WTC11 (cell line): ENCODE results near the gene EXOSC5. TPM values are rescaled to one million over a fixed set of nuclear protein-coding genes. Genes with fewer than 3 reads are reported as not detected.

Experiments used
- ATAC-seq: fragments of 200-7000 bp; cut with Tn5 transposase; 2 replicates; pipeline ENCODE4 v1.10.0; 2021; ENCODE audit warnings: mild to moderate bottlenecking, moderate library complexity
- CTCF ChIA-PET: fragments of 300-600 bp; sonication (Branson Sonifier 250); formaldehyde crosslinking; loops from one replicate; lab custom pipeline; 2021; ENCODE audit warnings: antibody characterized with exemption; lab: Charles Lee
- POLR2A ChIA-PET: fragments of 350-600 bp; sonication (Branson Sonifier 250); formaldehyde crosslinking; loops from one replicate; lab custom pipeline; 2021; ENCODE audit warnings: antibody characterized with exemption; lab: Charles Lee
- DNase-seq: peaks from one replicate; pipeline ENCODE4 v3.0.0; 2021; ENCODE audit warnings: low spot score
- H3K27ac Mint-ChIP-seq: 2 replicates; pipeline ENCODE4 v1.8.0; 2021; ENCODE audit warnings: mixed read lengths
- H3K27me3 Mint-ChIP-seq: 2 replicates; pipeline ENCODE4 v1.8.0; 2021; ENCODE audit warnings: low read depth, mild to moderate bottlenecking, moderate library complexity, mixed read lengths
- H3K36me3 Mint-ChIP-seq: 2 replicates; pipeline ENCODE4 v1.8.0; 2021; ENCODE audit warnings: mixed read lengths
- H3K4me1 Mint-ChIP-seq: 2 replicates; pipeline ENCODE4 v1.8.0; 2022; ENCODE audit warnings: mixed read lengths
- H3K4me3 Mint-ChIP-seq: 2 replicates; pipeline ENCODE4 v1.8.0; 2021; ENCODE audit warnings: mild to moderate bottlenecking, moderate library complexity, mixed read lengths
- H3K9me3 Mint-ChIP-seq: 2 replicates; pipeline ENCODE4 v1.8.0; 2021; ENCODE audit warnings: mixed read lengths
- CBFB ChIP-seq: sonication (generic); formaldehyde crosslinking; IDR thresholded peaks from 2 replicates; pipeline ENCODE4 v1.8.1; 2022; ENCODE audit warnings: mild to moderate bottlenecking, low read depth, missing genetic modification reagents
- CREM ChIP-seq: sonication (generic); formaldehyde crosslinking; IDR thresholded peaks from 2 replicates; pipeline ENCODE4 v1.8.1; 2022; ENCODE audit warnings: mild to moderate bottlenecking, missing genetic modification reagents, moderate library complexity
- GABPB1 ChIP-seq: sonication (generic); formaldehyde crosslinking; IDR thresholded peaks from 2 replicates; pipeline ENCODE4 v1.8.1; 2023; ENCODE audit warnings: mild to moderate bottlenecking, missing genetic modification reagents
- GRHL2 ChIP-seq: fragments of 250-450 bp; sonication (Bioruptor Pico); IDR thresholded peaks from 2 replicates; pipeline ENCODE4 v1.8.0; 2022; ENCODE audit warnings: mild to moderate bottlenecking, moderate library complexity; ENCODE audit not compliant: insufficient replicate concordance, severe bottlenecking
- JUN ChIP-seq: sonication (generic); formaldehyde crosslinking; IDR thresholded peaks from 2 replicates; pipeline ENCODE4 v1.8.0; 2023; ENCODE audit warnings: mild to moderate bottlenecking, missing genetic modification reagents
- MYBL2 ChIP-seq: sonication (generic); formaldehyde crosslinking; IDR thresholded peaks from 2 replicates; pipeline ENCODE4 v1.8.1; 2023; ENCODE audit warnings: mild to moderate bottlenecking, moderate library complexity, missing genetic modification reagents
- NFE2L1 ChIP-seq: sonication (generic); formaldehyde crosslinking; IDR thresholded peaks from 2 replicates; pipeline ENCODE4 v1.8.1; 2023; ENCODE audit warnings: missing genetic modification reagents
- NR3C1 ChIP-seq: sonication (generic); formaldehyde crosslinking; conservative IDR thresholded peaks from 2 replicates; pipeline ENCODE4 v1.8.1; 2023; ENCODE audit warnings: low read depth, mild to moderate bottlenecking, missing genetic modification reagents
- PRRX2 ChIP-seq: fragments of 250-450 bp; sonication (Bioruptor Pico); IDR thresholded peaks from 2 replicates; pipeline ENCODE4 v1.8.0; 2021; ENCODE audit warnings: mild to moderate bottlenecking
- SMAD4 ChIP-seq: sonication (generic); formaldehyde crosslinking; IDR thresholded peaks from 2 replicates; pipeline ENCODE4 v1.8.0; 2022; ENCODE audit warnings: mild to moderate bottlenecking, missing genetic modification reagents
- TP53 ChIP-seq: sonication (generic); formaldehyde crosslinking; IDR thresholded peaks from 2 replicates; pipeline ENCODE4 v1.8.1; 2023; ENCODE audit warnings: mild to moderate bottlenecking, missing genetic modification reagents
- ZNF138 ChIP-seq: sonication (generic); formaldehyde crosslinking; conservative IDR thresholded peaks from 2 replicates; pipeline ENCODE4 v1.8.1; 2022; ENCODE audit warnings: mild to moderate bottlenecking, moderate library complexity, missing genetic modification reagents
- ZNF263 ChIP-seq: sonication (generic); formaldehyde crosslinking; IDR thresholded peaks from 2 replicates; pipeline ENCODE4 v1.8.1; 2022; ENCODE audit warnings: low read depth, mild to moderate bottlenecking, moderate library complexity, missing genetic modification reagents
- total RNA-seq: library from RNA; stranded (reverse); gene quantifications from 3 replicates; pipeline ENCODE4 v1.2.3, GENCODE V29; 2021
- TF ChIP-seq, protein P1 (sequence below): fragments of 250-450 bp; sonication (Bioruptor Pico); IDR thresholded peaks from 2 replicates; pipeline ENCODE4 v1.9.0; 2021; ENCODE audit warnings: mild to moderate bottlenecking, borderline replicate concordance
- TF ChIP-seq, protein P2 (sequence below): sonication (generic); formaldehyde crosslinking; IDR thresholded peaks from 2 replicates; pipeline ENCODE4 v1.8.0; 2022; ENCODE audit warnings: mild to moderate bottlenecking, missing genetic modification reagents
- TF ChIP-seq, protein P3 (sequence below): sonication (generic); formaldehyde crosslinking; IDR thresholded peaks from 2 replicates; pipeline ENCODE4 v1.8.1; 2023; ENCODE audit warnings: mild to moderate bottlenecking, missing genetic modification reagents, moderate library complexity
- TF ChIP-seq, protein P4 (sequence below): sonication (generic); formaldehyde crosslinking; conservative IDR thresholded peaks from 2 replicates; pipeline ENCODE4 v1.8.1; 2022; ENCODE audit warnings: mild to moderate bottlenecking, missing genetic modification reagents
- TF ChIP-seq, protein P5 (sequence below): fragments of 250-450 bp; sonication (Bioruptor Pico); conservative IDR thresholded peaks from 2 replicates; pipeline ENCODE4 v1.9.0; 2021; ENCODE audit warnings: mild to moderate bottlenecking
- TF ChIP-seq, protein P6 (sequence below): fragments of 250-450 bp; sonication (Bioruptor Pico); IDR thresholded peaks from 2 replicates; pipeline ENCODE4 v2.1.2; 2022; ENCODE audit warnings: mild to moderate bottlenecking, moderate library complexity
- TF ChIP-seq, protein P7 (sequence below): fragments of 250-450 bp; sonication (Bioruptor Pico); IDR thresholded peaks from 2 replicates; pipeline ENCODE4 v1.9.0; 2021; ENCODE audit warnings: mild to moderate bottlenecking

EXOSC5 gene
- total RNA-seq, 1 experiment from 2014 or later = 56.4 TPM

DNA sequence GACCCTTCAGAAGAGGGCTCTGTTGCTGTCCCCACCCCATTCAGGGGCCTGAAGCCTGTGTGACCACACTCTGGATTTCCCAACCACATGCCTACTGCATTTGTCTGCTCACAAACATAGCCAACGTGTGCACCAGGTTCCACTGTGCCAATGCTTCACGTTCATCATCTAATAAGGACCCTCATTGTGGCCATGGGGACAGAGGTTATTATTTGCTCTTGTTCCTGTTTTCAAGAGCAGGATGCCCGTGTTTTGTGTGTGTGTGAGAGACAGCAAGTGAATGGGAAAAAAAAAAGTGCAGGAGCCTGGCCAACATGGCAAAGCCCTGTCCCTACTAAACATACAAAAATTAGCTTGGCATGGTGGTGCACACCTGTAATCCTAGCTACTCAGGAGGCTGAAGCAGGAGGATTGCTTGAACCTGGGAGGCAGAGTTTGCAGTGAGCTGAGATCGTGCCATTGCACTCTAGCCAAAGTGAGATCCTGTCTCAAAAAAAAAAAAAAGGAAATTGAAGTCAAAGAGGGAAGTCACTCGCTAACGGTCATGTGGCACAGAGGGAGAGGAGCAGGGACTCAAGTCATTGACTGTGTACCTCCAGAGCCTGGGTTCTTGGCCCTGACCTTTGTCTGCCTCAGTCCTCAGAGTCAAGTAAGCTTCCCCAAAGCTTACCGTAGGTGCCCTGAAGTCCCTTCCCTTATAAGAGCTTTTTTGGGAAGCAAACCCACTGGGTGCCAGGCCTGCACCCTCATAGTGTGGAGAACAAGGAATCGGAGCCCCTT lies 23.1 kb upstream of the EXOSC5 start:
- CTCF ChIA-PET = interaction anchor here (0.6 kb wide), 1 partner anchor 356 kb away, joined by 3 read pairs; no protein-coding TSS in a partner anchor
- H3K9me3 Mint-ChIP-seq = no peaks in the 10 kb centered on the region
- peaks cover 9% of the 10 kb centered on the region for H3K36me3 Mint-ChIP-seq
- no peak for DNase-seq
- H3K27ac Mint-ChIP-seq = no peak overlapping the region
- TF ChIP-seq NFE2L1 (CRISPR knock-in tag) = no peak
- no peak for TF ChIP-seq GABPB1
- no peak for TF ChIP-seq GRHL2 (CRISPR knock-in tag)
- TF ChIP-seq SMAD4 = no peak
- TF ChIP-seq CBFB (CRISPR knock-in tag) = no peak
- no peak for TF ChIP-seq NR3C1
- TF ChIP-seq PRRX2 (CRISPR knock-in tag) = no peak
- TF ChIP-seq, protein P1, sequence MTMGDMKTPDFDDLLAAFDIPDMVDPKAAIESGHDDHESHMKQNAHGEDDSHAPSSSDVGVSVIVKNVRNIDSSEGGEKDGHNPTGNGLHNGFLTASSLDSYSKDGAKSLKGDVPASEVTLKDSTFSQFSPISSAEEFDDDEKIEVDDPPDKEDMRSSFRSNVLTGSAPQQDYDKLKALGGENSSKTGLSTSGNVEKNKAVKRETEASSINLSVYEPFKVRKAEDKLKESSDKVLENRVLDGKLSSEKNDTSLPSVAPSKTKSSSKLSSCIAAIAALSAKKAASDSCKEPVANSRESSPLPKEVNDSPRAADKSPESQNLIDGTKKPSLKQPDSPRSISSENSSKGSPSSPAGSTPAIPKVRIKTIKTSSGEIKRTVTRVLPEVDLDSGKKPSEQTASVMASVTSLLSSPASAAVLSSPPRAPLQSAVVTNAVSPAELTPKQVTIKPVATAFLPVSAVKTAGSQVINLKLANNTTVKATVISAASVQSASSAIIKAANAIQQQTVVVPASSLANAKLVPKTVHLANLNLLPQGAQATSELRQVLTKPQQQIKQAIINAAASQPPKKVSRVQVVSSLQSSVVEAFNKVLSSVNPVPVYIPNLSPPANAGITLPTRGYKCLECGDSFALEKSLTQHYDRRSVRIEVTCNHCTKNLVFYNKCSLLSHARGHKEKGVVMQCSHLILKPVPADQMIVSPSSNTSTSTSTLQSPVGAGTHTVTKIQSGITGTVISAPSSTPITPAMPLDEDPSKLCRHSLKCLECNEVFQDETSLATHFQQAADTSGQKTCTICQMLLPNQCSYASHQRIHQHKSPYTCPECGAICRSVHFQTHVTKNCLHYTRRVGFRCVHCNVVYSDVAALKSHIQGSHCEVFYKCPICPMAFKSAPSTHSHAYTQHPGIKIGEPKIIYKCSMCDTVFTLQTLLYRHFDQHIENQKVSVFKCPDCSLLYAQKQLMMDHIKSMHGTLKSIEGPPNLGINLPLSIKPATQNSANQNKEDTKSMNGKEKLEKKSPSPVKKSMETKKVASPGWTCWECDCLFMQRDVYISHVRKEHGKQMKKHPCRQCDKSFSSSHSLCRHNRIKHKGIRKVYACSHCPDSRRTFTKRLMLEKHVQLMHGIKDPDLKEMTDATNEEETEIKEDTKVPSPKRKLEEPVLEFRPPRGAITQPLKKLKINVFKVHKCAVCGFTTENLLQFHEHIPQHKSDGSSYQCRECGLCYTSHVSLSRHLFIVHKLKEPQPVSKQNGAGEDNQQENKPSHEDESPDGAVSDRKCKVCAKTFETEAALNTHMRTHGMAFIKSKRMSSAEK (CRISPR knock-in tag) = no peak
- no peak for TF ChIP-seq TP53 (CRISPR knock-in tag)
- TF ChIP-seq, protein P2, sequence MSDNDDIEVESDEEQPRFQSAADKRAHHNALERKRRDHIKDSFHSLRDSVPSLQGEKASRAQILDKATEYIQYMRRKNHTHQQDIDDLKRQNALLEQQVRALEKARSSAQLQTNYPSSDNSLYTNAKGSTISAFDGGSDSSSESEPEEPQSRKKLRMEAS (CRISPR knock-in tag) = no peak
- no peak for TF ChIP-seq CREM (CRISPR knock-in tag)
- no peak for TF ChIP-seq JUN
- no peak for TF ChIP-seq ZNF138 (CRISPR knock-in tag)
- TF ChIP-seq MYBL2 (CRISPR knock-in tag) = no peak
- TF ChIP-seq, protein P3, sequence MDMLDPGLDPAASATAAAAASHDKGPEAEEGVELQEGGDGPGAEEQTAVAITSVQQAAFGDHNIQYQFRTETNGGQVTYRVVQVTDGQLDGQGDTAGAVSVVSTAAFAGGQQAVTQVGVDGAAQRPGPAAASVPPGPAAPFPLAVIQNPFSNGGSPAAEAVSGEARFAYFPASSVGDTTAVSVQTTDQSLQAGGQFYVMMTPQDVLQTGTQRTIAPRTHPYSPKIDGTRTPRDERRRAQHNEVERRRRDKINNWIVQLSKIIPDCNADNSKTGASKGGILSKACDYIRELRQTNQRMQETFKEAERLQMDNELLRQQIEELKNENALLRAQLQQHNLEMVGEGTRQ (CRISPR knock-in tag) = no peak
- TF ChIP-seq ZNF263 (CRISPR knock-in tag) = no peak
- TF ChIP-seq, protein P4, sequence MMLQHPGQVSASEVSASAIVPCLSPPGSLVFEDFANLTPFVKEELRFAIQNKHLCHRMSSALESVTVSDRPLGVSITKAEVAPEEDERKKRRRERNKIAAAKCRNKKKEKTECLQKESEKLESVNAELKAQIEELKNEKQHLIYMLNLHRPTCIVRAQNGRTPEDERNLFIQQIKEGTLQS (CRISPR knock-in tag) = no peak
- TF ChIP-seq, protein P5, sequence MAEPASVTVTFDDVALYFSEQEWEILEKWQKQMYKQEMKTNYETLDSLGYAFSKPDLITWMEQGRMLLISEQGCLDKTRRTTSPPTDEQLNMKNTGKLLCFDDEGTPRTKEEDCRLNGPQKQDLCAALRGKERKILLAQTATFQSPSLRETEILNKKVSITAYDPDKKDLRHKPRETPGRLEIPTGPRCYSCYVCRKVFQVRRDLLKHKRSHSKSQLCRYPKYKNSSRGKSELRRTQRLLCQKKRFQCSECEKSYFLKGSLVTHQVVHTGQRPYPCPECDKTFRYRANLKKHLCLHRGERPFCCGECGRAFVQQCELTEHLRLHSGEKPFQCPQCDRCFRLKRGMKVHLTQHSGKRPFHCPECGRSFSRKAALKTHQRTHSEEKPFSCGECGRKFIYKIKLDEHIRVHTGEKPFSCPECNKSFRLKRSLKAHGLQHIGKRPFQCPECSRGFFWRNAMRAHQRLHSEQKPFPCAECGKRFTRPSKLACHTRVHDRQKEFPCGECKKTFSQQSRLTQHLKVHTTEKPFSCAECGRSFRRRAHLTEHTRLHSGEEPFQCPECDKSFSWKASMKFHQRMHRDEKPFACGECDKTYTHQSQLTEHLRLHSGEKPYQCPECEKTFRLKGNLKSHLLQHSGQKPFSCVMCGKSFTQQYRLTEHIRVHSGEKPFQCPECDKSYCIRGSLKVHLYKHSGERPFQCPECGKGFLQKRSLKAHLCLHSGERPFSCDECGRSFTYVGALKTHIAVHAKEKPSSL (CRISPR knock-in tag) = no peak
- TF ChIP-seq, protein P6, sequence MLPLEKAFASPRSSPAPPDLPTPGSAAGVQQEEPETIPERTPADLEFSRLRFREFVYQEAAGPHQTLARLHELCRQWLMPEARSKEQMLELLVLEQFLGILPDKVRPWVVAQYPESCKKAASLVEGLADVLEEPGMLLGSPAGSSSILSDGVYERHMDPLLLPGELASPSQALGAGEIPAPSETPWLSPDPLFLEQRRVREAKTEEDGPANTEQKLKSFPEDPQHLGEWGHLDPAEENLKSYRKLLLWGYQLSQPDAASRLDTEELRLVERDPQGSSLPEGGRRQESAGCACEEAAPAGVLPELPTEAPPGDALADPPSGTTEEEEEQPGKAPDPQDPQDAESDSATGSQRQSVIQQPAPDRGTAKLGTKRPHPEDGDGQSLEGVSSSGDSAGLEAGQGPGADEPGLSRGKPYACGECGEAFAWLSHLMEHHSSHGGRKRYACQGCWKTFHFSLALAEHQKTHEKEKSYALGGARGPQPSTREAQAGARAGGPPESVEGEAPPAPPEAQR (CRISPR knock-in tag) = no peak
- TF ChIP-seq, protein P7, sequence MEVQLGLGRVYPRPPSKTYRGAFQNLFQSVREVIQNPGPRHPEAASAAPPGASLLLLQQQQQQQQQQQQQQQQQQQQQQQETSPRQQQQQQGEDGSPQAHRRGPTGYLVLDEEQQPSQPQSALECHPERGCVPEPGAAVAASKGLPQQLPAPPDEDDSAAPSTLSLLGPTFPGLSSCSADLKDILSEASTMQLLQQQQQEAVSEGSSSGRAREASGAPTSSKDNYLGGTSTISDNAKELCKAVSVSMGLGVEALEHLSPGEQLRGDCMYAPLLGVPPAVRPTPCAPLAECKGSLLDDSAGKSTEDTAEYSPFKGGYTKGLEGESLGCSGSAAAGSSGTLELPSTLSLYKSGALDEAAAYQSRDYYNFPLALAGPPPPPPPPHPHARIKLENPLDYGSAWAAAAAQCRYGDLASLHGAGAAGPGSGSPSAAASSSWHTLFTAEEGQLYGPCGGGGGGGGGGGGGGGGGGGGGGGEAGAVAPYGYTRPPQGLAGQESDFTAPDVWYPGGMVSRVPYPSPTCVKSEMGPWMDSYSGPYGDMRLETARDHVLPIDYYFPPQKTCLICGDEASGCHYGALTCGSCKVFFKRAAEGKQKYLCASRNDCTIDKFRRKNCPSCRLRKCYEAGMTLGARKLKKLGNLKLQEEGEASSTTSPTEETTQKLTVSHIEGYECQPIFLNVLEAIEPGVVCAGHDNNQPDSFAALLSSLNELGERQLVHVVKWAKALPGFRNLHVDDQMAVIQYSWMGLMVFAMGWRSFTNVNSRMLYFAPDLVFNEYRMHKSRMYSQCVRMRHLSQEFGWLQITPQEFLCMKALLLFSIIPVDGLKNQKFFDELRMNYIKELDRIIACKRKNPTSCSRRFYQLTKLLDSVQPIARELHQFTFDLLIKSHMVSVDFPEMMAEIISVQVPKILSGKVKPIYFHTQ = no peak
- TF ChIP-seq, all 79 proteins: peak for 0
- POLR2A ChIA-PET = no interaction called here
- H3K4me3 Mint-ChIP-seq = no peak overlapping the region
- no peaks in the 10 kb centered on the region for H3K4me1 Mint-ChIP-seq
- no peaks in the 10 kb centered on the region for H3K27me3 Mint-ChIP-seq
- ATAC-seq = no peak
